NB4 (cell line): ENCODE results near the gene ZFX.

Experiments used
- MYC ChIP-seq: IDR thresholded peaks from 2 replicates; pipeline ENCODE4 v1.6.1; 2011; ENCODE audit warnings: low read depth, low read length
- TF ChIP-seq, protein P1 (sequence below): IDR thresholded peaks from one replicate; pipeline ENCODE4 v1.5.1; 2012; ENCODE audit warnings: low read depth, low read length

DNA sequence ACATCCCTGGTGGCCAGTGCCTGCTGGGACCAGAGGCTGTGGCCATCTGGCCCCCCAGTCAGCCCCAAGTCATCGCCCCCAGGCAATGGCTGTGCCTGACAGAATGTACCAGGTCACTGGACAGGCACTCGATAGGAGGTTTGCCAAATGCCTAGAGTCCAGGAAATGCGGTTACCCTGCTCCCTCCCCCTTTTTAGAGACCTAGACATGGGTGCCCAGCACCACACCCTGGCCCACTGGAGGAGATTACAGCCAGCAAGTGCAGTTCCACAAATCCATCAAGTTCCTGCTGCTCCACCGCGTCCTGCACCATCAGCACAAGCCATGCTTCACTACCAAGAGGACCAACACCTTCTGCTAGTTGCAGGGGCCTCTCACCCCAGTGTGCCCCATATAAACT, 16.2 kb upstream of the ZFX start:
- TF ChIP-seq MYC, result no peak
- TF ChIP-seq, protein P1, sequence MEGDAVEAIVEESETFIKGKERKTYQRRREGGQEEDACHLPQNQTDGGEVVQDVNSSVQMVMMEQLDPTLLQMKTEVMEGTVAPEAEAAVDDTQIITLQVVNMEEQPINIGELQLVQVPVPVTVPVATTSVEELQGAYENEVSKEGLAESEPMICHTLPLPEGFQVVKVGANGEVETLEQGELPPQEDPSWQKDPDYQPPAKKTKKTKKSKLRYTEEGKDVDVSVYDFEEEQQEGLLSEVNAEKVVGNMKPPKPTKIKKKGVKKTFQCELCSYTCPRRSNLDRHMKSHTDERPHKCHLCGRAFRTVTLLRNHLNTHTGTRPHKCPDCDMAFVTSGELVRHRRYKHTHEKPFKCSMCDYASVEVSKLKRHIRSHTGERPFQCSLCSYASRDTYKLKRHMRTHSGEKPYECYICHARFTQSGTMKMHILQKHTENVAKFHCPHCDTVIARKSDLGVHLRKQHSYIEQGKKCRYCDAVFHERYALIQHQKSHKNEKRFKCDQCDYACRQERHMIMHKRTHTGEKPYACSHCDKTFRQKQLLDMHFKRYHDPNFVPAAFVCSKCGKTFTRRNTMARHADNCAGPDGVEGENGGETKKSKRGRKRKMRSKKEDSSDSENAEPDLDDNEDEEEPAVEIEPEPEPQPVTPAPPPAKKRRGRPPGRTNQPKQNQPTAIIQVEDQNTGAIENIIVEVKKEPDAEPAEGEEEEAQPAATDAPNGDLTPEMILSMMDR, result no peak
